RPMI7951 (cell line): ENCODE data around the gene TCAIM. TPM values are rescaled to one million over a fixed set of nuclear protein-coding genes. Genes with fewer than 3 reads are reported as not detected.
"Not testable (repeated sequence)": the region's sequence is repeated elsewhere in the genome, so short reads cannot be mapped to it uniquely, and the experiment has no call there.

Experiments used
- DNase-seq: peaks from one replicate; pipeline ENCODE4 v3.0.0-alpha.2; 2012; ENCODE audit warnings: low read depth
- total RNA-seq: library from RNA; depleted of rRNA; stranded (reverse); fragments of >200 nt; shearing (Covaris generic); gene quantifications from 2 replicates; pipeline ENCODE4 v1.2.3, GENCODE V29; 2014

Gene TCAIM
- total RNA-seq, 1 experiment from 2014 or later = 43.3 TPM

- DNase-seq = no peak
These were observed 4.9 kb downstream of the TCAIM start for GRCh38 chr3:44343421-44343820.

- not testable (repeated sequence) for DNase-seq
These were observed 8.0 kb downstream of the TCAIM start for GRCh38 chr3:44346590-44346989.

- no peak for DNase-seq
These were observed 10.4 kb downstream of the TCAIM start for GRCh38 chr3:44348993-44349392.

GRCh38 chr3:44353355-44353924 lies 14.9 kb downstream of the TCAIM start:
- DNase-seq = no peak

- peak; percentile 85 for DNase-seq
These were observed 16.9 kb downstream of the TCAIM start for GRCh38 chr3:44355362-44356033.

GRCh38 chr3:44359146-44359751 lies 20.7 kb downstream of the TCAIM start:
- peak; percentile 19 for DNase-seq

GRCh38 chr3:44363591-44363990 lies 25.0 kb downstream of the TCAIM start:
- DNase-seq = no peak

GRCh38 chr3:44365952-44366351 lies 27.4 kb downstream of the TCAIM start:
- no peak for DNase-seq

- no peak for DNase-seq
These were observed 36.9 kb downstream of the TCAIM start for GRCh38 chr3:44375450-44375849.

GRCh38 chr3:44387404-44387803 lies 48.8 kb downstream of the TCAIM start:
- DNase-seq = no peak

- DNase-seq = no peak
These were observed 53.9 kb downstream of the TCAIM start for GRCh38 chr3:44392489-44392888.

- no peak for DNase-seq
These were observed 57.1 kb downstream of the TCAIM start for GRCh38 chr3:44395714-44396113.

GRCh38 chr3:44396200-44397171 lies 57.9 kb downstream of the TCAIM start:
- no peak for DNase-seq

- not testable (repeated sequence) for DNase-seq
These were observed 59.7 kb downstream of the TCAIM start for GRCh38 chr3:44398271-44398670.

GRCh38 chr3:44398853-44399252 lies 60.3 kb downstream of the TCAIM start:
- DNase-seq = no peak

- no peak for DNase-seq
These were observed 62.2 kb downstream of the TCAIM start for GRCh38 chr3:44400771-44401170.

GRCh38 chr3:44402548-44402947 lies 64.0 kb downstream of the TCAIM start:
- DNase-seq = no peak

GRCh38 chr3:44409640-44410410 lies 71.3 kb downstream of the TCAIM start:
- no peak for DNase-seq

GRCh38 chr3:44411031-44411645 lies 72.6 kb downstream of the TCAIM start:
- no peak for DNase-seq

GRCh38 chr3:44412365-44412764 lies 73.8 kb downstream of the TCAIM start:
- no peak for DNase-seq

- DNase-seq = no peak
These were observed 76.0 kb downstream of the TCAIM start for GRCh38 chr3:44414517-44415090.
